C4-2B (cell line): ENCODE data around the gene MRPS18C.

Source experiments
- H3K27ac ChIP-seq: fragments of 450-650 bp; 2 replicates; pipeline ENCODE4 v1.5.1; 2017
- CTCF ChIP-seq: fragments of 450-650 bp; conservative IDR thresholded peaks from 2 replicates; pipeline ENCODE4 v1.5.1; 2017; ENCODE audit warnings: mild to moderate bottlenecking
- ZFX ChIP-seq: fragments of 450-650 bp; IDR thresholded peaks from 2 replicates; pipeline ENCODE4 v1.6.1; 2017

Gene MRPS18C

GRCh38 chr4:83438719-83439118 is 17.1 kb upstream of the MRPS18C start:
- TF ChIP-seq CTCF (no peak), ZFX (no peak)
- H3K27ac ChIP-seq: no peak overlapping the region

- TF ChIP-seq ZFX (no peak), CTCF (no peak)
- no peak overlapping the region for H3K27ac ChIP-seq
Measured at GRCh38 chr4:83440148-83440814, 15.6 kb upstream of the MRPS18C start.

GRCh38 chr4:83440899-83441298 is 15.0 kb upstream of the MRPS18C start:
- no peak overlapping the region for H3K27ac ChIP-seq

GRCh38 chr4:83449009-83449408 is 6.8 kb upstream of the MRPS18C start:
- TF ChIP-seq ZFX (no peak), CTCF (no peak)

More at GRCh38 chr4:83440899-83441298, 15.0 kb upstream of the MRPS18C start:
- TF ChIP-seq ZFX: no peak
- TF ChIP-seq CTCF: no peak

GRCh38 chr4:83454686-83455085 is 1.2 kb upstream of the MRPS18C start:
- peak overlapping the region; percentile 95; the same call in 1 of the 2 replicates for H3K27ac ChIP-seq
- no peak for TF ChIP-seq CTCF
- no peak for TF ChIP-seq ZFX

More at GRCh38 chr4:83449009-83449408, 6.8 kb upstream of the MRPS18C start:
- H3K27ac ChIP-seq: no peak overlapping the region

- TF ChIP-seq CTCF (no peak), ZFX (no peak)
- H3K27ac ChIP-seq: peak overlapping the region; percentile 95
Measured at GRCh38 chr4:83456184-83456501, 285 bp downstream of the MRPS18C start.

GRCh38 chr4:83473423-83473822 is 17.6 kb downstream of the MRPS18C start:
- no peak overlapping the region for H3K27ac ChIP-seq
- TF ChIP-seq CTCF (no peak), ZFX (no peak)
